HL-60 (cell line): Measurements from ENCODE around the gene APLNR.

Experiments used
- DNase-seq, 2 experiments: peaks; one replicate each; pipeline ENCODE4 v3.0.0-alpha.2; 2010 to 2020; ENCODE audit warnings: low read depth in 1 of 2, low spot score in 1 of 2
- H3K27ac ChIP-seq: fragments of 250-450 bp; sonication (Bioruptor Pico); replicated peaks from 2 replicates; pipeline ENCODE4 v1.5.1; 2020; ENCODE audit warnings: mild to moderate bottlenecking, moderate library complexity
- H3K27me3 ChIP-seq: fragments of 250-450 bp; sonication (Bioruptor Pico); 2 replicates; pipeline ENCODE4 v1.5.1; 2021; ENCODE audit warnings: mild to moderate bottlenecking, moderate library complexity; ENCODE audit not compliant: insufficient read depth, poor library complexity, severe bottlenecking
- H3K4me3 ChIP-seq: replicated peaks from 2 replicates; pipeline ENCODE4 v1.5.1; 2011; ENCODE audit warnings: mild to moderate bottlenecking, control low read depth, low read length; ENCODE audit not compliant: insufficient read depth
- CTCF ChIP-seq: IDR thresholded peaks from one replicate; pipeline ENCODE4 v1.5.1; 2011; ENCODE audit warnings: low read length, control low read depth, inconsistent platforms; ENCODE audit not compliant: insufficient read depth
- GABPA ChIP-seq: IDR thresholded peaks from 2 replicates; pipeline ENCODE4 v1.6.1; 2012; ENCODE audit warnings: low read depth
- POLR2AphosphoS5 ChIP-seq: IDR thresholded peaks from 2 replicates; pipeline ENCODE4 v1.6.1; 2012; ENCODE audit warnings: low read depth
- REST ChIP-seq: IDR thresholded peaks from 2 replicates; pipeline ENCODE4 v1.6.1; 2012; ENCODE audit warnings: low read depth; ENCODE audit not compliant: insufficient replicate concordance
- SPI1 ChIP-seq: IDR thresholded peaks from 2 replicates; pipeline ENCODE4 v1.6.1; 2012; ENCODE audit warnings: low read depth, mild to moderate bottlenecking, borderline replicate concordance

The APLNR gene

GRCh38 chr11:57230791-57231538 is 6.1 kb downstream of the APLNR start:
- TF ChIP-seq GABPA (no peak), POLR2AphosphoS5 (no peak), REST (no peak), CTCF (no peak)
- H3K27ac ChIP-seq, result no peak overlapping the region
- no peak for DNase-seq
- H3K4me3 ChIP-seq, result no peak overlapping the region
- H3K27me3 ChIP-seq, result peaks cover 30% of the 10 kb centered on the region

- no peak for TF ChIP-seq POLR2AphosphoS5
- no peak for TF ChIP-seq CTCF
- no peak for TF ChIP-seq REST
- TF ChIP-seq SPI1, result no peak
- no peak for TF ChIP-seq GABPA
- no peak overlapping the region for H3K4me3 ChIP-seq
- peaks cover 30% of the 10 kb centered on the region for H3K27me3 ChIP-seq
- no peak overlapping the region for H3K27ac ChIP-seq
- no peak for DNase-seq
Measured at GRCh38 chr11:57230316-57230715, 6.7 kb downstream of the APLNR start.

DNA sequence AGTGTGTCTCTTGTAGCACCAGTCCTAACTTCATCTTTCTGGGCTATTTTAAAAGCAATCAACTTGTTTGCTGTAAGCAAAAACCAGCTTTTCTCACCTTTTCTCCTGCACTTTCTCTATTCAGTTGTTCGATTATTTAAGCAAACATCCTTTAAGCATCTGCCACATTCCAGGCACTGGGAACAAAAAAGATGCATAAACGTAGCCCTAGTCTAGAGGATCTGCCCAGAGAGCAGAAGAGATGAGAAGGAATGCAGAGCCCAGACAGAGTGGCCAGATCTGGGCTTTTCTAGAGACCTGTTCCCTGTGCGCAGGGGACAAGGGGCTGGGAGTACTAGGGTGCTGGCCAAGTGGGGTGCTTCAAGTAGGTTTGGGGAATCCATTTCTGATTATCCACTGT is 8.4 kb downstream of the APLNR start:
- H3K27ac ChIP-seq, result no peak overlapping the region
- no peak for DNase-seq
- TF ChIP-seq POLR2AphosphoS5 (no peak), CTCF (no peak), GABPA (no peak), REST (no peak), SPI1 (no peak)
- H3K27me3 ChIP-seq, result peaks cover 23% of the 10 kb centered on the region
- H3K4me3 ChIP-seq, result no peak overlapping the region
